ENCODE data around the gene CCDC197.
A peak's percentile ranks its signal among the peaks of the same experiment; 100 is the strongest.

CCDC197 gene

GRCh38 chr14:93957751-93958566, 39.1 kb upstream of the CCDC197 start:
- peaks cover 20% of the 10 kb centered on the region for H3K4me1 ChIP-seq (ENCODE audit: insufficient read depth, poor library complexity, severe bottlenecking)
- TF ChIP-seq, protein P1, sequence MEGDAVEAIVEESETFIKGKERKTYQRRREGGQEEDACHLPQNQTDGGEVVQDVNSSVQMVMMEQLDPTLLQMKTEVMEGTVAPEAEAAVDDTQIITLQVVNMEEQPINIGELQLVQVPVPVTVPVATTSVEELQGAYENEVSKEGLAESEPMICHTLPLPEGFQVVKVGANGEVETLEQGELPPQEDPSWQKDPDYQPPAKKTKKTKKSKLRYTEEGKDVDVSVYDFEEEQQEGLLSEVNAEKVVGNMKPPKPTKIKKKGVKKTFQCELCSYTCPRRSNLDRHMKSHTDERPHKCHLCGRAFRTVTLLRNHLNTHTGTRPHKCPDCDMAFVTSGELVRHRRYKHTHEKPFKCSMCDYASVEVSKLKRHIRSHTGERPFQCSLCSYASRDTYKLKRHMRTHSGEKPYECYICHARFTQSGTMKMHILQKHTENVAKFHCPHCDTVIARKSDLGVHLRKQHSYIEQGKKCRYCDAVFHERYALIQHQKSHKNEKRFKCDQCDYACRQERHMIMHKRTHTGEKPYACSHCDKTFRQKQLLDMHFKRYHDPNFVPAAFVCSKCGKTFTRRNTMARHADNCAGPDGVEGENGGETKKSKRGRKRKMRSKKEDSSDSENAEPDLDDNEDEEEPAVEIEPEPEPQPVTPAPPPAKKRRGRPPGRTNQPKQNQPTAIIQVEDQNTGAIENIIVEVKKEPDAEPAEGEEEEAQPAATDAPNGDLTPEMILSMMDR (IDR thresholded peaks at IDR 0.05; ENCODE audit: poor library complexity, severe bottlenecking): no peak
- DNase-seq (ENCODE audit: low spot score) (no peak), ATAC-seq (ENCODE audit: low read depth) (no peak)
- no peak overlapping the region for H3K27ac ChIP-seq (ENCODE audit: poor library complexity, severe bottlenecking)
- no peak overlapping the region for H3K4me3 ChIP-seq (ENCODE audit: severe bottlenecking)
- no peaks in the 10 kb centered on the region for H3K27me3 ChIP-seq (ENCODE audit: insufficient read depth, poor library complexity, severe bottlenecking)
- no peaks in the 10 kb centered on the region for H3K9me3 ChIP-seq (ENCODE audit: severe bottlenecking)
- H3K36me3 ChIP-seq (ENCODE audit: low read depth): no peaks in the 10 kb centered on the region

GRCh38 chr14:93958567-93959238, 38.4 kb upstream of the CCDC197 start:
- DNase-seq (ENCODE audit: low spot score): no peak
- Histone ChIP-seq H3K36me3 (ENCODE audit: low read depth) (no peaks in the 10 kb centered on the region), H3K9me3 (ENCODE audit: severe bottlenecking) (no peaks in the 10 kb centered on the region), H3K4me1 (ENCODE audit: insufficient read depth, poor library complexity, severe bottlenecking) (peaks cover 20% of the 10 kb centered on the region), H3K27ac (ENCODE audit: poor library complexity, severe bottlenecking) (peak overlapping the region; percentile 68), H3K4me3 (ENCODE audit: severe bottlenecking) (no peak overlapping the region), H3K27me3 (ENCODE audit: insufficient read depth, poor library complexity, severe bottlenecking) (no peaks in the 10 kb centered on the region)
- TF ChIP-seq, protein P1 (IDR thresholded peaks at IDR 0.05; ENCODE audit: poor library complexity, severe bottlenecking): no peak
- ATAC-seq (ENCODE audit: low read depth): no peak

- Histone ChIP-seq H3K4me3 (ENCODE audit: severe bottlenecking) (no peak overlapping the region), H3K27ac (ENCODE audit: poor library complexity, severe bottlenecking) (peak overlapping the region; percentile 68), H3K4me1 (ENCODE audit: insufficient read depth, poor library complexity, severe bottlenecking) (peaks cover 20% of the 10 kb centered on the region), H3K9me3 (ENCODE audit: severe bottlenecking) (no peaks in the 10 kb centered on the region), H3K27me3 (ENCODE audit: insufficient read depth, poor library complexity, severe bottlenecking) (no peaks in the 10 kb centered on the region), H3K36me3 (ENCODE audit: low read depth) (no peaks in the 10 kb centered on the region)
- ATAC-seq (ENCODE audit: low read depth) (peak; percentile 88), DNase-seq (ENCODE audit: low spot score) (peak; percentile 99)
- TF ChIP-seq, protein P1 (IDR thresholded peaks at IDR 0.05; ENCODE audit: poor library complexity, severe bottlenecking): no peak
Measured at GRCh38 chr14:93959239-93960107, 37.6 kb upstream of the CCDC197 start.

GRCh38 chr14:93960108-93960475, 37.0 kb upstream of the CCDC197 start:
- Histone ChIP-seq H3K4me1 (ENCODE audit: insufficient read depth, poor library complexity, severe bottlenecking) (peaks cover 23% of the 10 kb centered on the region), H3K36me3 (ENCODE audit: low read depth) (no peaks in the 10 kb centered on the region), H3K27ac (ENCODE audit: poor library complexity, severe bottlenecking) (peak overlapping the region; percentile 68), H3K4me3 (ENCODE audit: severe bottlenecking) (no peak overlapping the region), H3K9me3 (ENCODE audit: severe bottlenecking) (no peaks in the 10 kb centered on the region), H3K27me3 (ENCODE audit: insufficient read depth, poor library complexity, severe bottlenecking) (no peaks in the 10 kb centered on the region)
- TF ChIP-seq, protein P1 (IDR thresholded peaks at IDR 0.05; ENCODE audit: poor library complexity, severe bottlenecking): no peak
- no peak for ATAC-seq (ENCODE audit: low read depth)
- DNase-seq (ENCODE audit: low spot score): no peak
